Measurements from ENCODE around the gene ZHX3.

The ZHX3 gene

GRCh38 chr20:41361757-41362747 lies 44.5 kb upstream of the ZHX3 start:
- H3K36me3 ChIP-seq (ENCODE audit: control insufficient read depth, insufficient read depth, low read length) = no peaks in the 10 kb centered on the region
- H3K4me1 ChIP-seq = peaks cover 8% of the 10 kb centered on the region
- H3K79me2 ChIP-seq = no peaks in the 10 kb centered on the region
- H3K27me3 ChIP-seq (ENCODE audit: control insufficient read depth, insufficient read depth, low read length) = no peaks in the 10 kb centered on the region
- no peak overlapping the region for H3K27ac ChIP-seq
- TF ChIP-seq, protein P1, sequence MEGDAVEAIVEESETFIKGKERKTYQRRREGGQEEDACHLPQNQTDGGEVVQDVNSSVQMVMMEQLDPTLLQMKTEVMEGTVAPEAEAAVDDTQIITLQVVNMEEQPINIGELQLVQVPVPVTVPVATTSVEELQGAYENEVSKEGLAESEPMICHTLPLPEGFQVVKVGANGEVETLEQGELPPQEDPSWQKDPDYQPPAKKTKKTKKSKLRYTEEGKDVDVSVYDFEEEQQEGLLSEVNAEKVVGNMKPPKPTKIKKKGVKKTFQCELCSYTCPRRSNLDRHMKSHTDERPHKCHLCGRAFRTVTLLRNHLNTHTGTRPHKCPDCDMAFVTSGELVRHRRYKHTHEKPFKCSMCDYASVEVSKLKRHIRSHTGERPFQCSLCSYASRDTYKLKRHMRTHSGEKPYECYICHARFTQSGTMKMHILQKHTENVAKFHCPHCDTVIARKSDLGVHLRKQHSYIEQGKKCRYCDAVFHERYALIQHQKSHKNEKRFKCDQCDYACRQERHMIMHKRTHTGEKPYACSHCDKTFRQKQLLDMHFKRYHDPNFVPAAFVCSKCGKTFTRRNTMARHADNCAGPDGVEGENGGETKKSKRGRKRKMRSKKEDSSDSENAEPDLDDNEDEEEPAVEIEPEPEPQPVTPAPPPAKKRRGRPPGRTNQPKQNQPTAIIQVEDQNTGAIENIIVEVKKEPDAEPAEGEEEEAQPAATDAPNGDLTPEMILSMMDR (IDR thresholded peaks at IDR 0.05) = no peak
- no peak overlapping the region for H3K4me2 ChIP-seq (ENCODE audit: low read length)
- no peak overlapping the region for H2AFZ ChIP-seq
- no peak overlapping the region for H3K4me3 ChIP-seq (ENCODE audit: low read depth, low read length)
- no peak overlapping the region for H3K9ac ChIP-seq
- H3K9me3 ChIP-seq (ENCODE audit: control insufficient read depth, low read length) = no peaks in the 10 kb centered on the region

DNA sequence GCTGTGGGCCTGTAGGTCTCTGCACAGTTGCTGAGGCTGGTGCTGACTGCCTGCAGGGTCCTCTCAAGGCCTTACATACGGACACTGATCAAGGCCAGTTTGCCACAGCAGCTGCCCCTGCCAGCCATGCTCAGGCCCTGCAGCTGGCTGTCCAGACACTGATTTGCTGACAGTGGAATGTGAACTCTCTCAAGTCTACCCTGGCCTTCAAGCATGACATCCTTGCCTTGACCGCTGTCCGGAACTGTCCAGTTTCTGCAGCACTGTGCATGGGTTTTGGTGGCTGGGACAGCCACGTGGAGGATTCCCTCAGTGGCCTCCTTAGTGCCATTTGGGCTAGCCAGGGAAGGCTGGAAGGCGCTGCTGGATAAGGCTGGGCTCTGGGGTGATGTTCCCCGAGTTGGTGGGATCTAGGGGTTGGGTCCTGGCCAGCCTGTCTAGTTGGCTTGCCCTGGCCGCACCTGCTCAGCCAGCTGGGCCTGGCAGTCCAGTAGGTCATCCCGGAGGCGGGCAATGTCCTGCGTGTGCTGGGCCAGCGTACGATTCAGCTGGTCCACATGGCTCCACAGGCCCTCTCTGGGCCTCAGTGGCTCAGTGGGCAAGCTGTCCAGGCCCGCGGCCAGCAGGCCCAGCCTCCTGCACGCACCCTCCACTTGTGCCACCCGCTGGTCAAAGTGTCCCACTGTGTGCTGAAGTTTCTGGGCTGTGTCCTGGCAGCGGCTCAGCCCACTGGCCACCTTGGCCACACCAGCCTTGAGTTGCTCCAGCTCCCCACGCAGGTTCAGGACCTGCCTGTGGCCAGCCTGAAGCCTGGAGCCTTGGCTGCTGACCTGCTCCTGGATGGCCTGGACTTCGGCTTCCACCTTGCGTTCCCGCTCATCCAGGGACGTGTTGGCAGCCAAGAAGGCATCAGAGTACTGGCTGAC lies 43.6 kb upstream of the ZHX3 start:
- H3K79me2 ChIP-seq = no peaks in the 10 kb centered on the region
- peaks cover 8% of the 10 kb centered on the region for H3K4me1 ChIP-seq
- H3K9ac ChIP-seq = no peak overlapping the region
- H3K9me3 ChIP-seq (ENCODE audit: control insufficient read depth, low read length) = no peaks in the 10 kb centered on the region
- H3K36me3 ChIP-seq (ENCODE audit: control insufficient read depth, insufficient read depth, low read length) = no peaks in the 10 kb centered on the region
- TF ChIP-seq, protein P1 (IDR thresholded peaks at IDR 0.05) = no peak
- H3K27me3 ChIP-seq (ENCODE audit: control insufficient read depth, insufficient read depth, low read length) = no peaks in the 10 kb centered on the region
- no peak overlapping the region for H3K4me3 ChIP-seq (ENCODE audit: low read depth, low read length)
- no peak overlapping the region for H3K27ac ChIP-seq
- H2AFZ ChIP-seq = no peak overlapping the region
- no peak overlapping the region for H3K4me2 ChIP-seq (ENCODE audit: low read length)

GRCh38 chr20:41359541-41360011 lies 42.0 kb upstream of the ZHX3 start:
- no peaks in the 10 kb centered on the region for H3K9me3 ChIP-seq (ENCODE audit: control insufficient read depth, low read length)
- H3K4me1 ChIP-seq = peaks cover 8% of the 10 kb centered on the region
- no peaks in the 10 kb centered on the region for H3K27me3 ChIP-seq (ENCODE audit: control insufficient read depth, insufficient read depth, low read length)
- H3K9ac ChIP-seq = no peak overlapping the region
- H3K27ac ChIP-seq = no peak overlapping the region
- no peak overlapping the region for H3K4me2 ChIP-seq (ENCODE audit: low read length)
- TF ChIP-seq, protein P1 (IDR thresholded peaks at IDR 0.05) = no peak
- no peaks in the 10 kb centered on the region for H3K36me3 ChIP-seq (ENCODE audit: control insufficient read depth, insufficient read depth, low read length)
- no peak overlapping the region for H3K4me3 ChIP-seq (ENCODE audit: low read depth, low read length)
- no peak overlapping the region for H2AFZ ChIP-seq
- H3K79me2 ChIP-seq = no peaks in the 10 kb centered on the region

- no peaks in the 10 kb centered on the region for H3K27me3 ChIP-seq (ENCODE audit: control insufficient read depth, insufficient read depth, low read length)
- H3K9ac ChIP-seq = no peak overlapping the region
- H3K9me3 ChIP-seq (ENCODE audit: control insufficient read depth, low read length) = no peaks in the 10 kb centered on the region
- H3K27ac ChIP-seq = no peak overlapping the region
- TF ChIP-seq, protein P1 (IDR thresholded peaks at IDR 0.05) = no peak
- peaks cover 8% of the 10 kb centered on the region for H3K4me1 ChIP-seq
- H3K79me2 ChIP-seq = no peaks in the 10 kb centered on the region
- H3K36me3 ChIP-seq (ENCODE audit: control insufficient read depth, insufficient read depth, low read length) = no peaks in the 10 kb centered on the region
- H3K4me3 ChIP-seq (ENCODE audit: low read depth, low read length) = no peak overlapping the region
- H3K4me2 ChIP-seq (ENCODE audit: low read length) = no peak overlapping the region
- H2AFZ ChIP-seq = no peak overlapping the region
Measured at GRCh38 chr20:41358717-41359116, 41.2 kb upstream of the ZHX3 start.
